ENCODE data around the gene SIGLEC8.

DNA sequence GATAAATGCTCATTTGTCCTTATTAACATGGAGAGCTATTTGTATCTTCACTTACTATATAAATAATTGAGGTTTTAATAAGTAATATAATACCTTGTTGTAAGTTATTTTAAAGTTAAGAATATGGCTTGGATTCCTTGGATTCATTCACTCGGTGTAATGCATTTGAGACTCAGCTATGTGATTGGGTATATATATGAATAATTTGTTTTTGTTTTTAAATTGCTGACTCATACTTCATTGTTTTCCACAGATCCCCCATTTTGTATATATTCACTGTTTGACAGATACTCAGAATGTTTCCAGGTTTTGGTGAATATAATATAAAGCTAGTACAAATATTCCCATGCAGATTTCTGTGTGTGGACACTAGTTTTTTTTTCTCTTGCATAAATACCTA is 13.3 kb upstream of the SIGLEC8 start:
- TF ChIP-seq POLR2A (IDR thresholded peaks at IDR 0.05) (no peak), POLR2AphosphoS5 (IDR thresholded peaks at IDR 0.05; ENCODE audit: insufficient read depth in 1 of 2, low read depth in 1 of 2) (no peak)
- TF ChIP-seq, protein P1, sequence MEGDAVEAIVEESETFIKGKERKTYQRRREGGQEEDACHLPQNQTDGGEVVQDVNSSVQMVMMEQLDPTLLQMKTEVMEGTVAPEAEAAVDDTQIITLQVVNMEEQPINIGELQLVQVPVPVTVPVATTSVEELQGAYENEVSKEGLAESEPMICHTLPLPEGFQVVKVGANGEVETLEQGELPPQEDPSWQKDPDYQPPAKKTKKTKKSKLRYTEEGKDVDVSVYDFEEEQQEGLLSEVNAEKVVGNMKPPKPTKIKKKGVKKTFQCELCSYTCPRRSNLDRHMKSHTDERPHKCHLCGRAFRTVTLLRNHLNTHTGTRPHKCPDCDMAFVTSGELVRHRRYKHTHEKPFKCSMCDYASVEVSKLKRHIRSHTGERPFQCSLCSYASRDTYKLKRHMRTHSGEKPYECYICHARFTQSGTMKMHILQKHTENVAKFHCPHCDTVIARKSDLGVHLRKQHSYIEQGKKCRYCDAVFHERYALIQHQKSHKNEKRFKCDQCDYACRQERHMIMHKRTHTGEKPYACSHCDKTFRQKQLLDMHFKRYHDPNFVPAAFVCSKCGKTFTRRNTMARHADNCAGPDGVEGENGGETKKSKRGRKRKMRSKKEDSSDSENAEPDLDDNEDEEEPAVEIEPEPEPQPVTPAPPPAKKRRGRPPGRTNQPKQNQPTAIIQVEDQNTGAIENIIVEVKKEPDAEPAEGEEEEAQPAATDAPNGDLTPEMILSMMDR (IDR thresholded peaks at IDR 0.05), result no peak
